ENCODE measurements around the gene IL16. TPM values are rescaled to one million over a fixed set of nuclear protein-coding genes. Genes with fewer than 3 reads are reported as not detected.
"Not testable (repeated sequence)": the region's sequence is repeated elsewhere in the genome, so short reads cannot be mapped to it uniquely, and the experiment has no call there.

Gene IL16
- total and polyA plus RNA-seq, 10 donors: 93.9 to 159 (median 128) TPM

- Histone ChIP-seq H3K27ac (no peak overlapping the region), H3K4me3 (no peak overlapping the region), H3K9me3 (no peaks in the 10 kb centered on the region), H3K27me3 (replicated peaks in 1 of 7) (peaks cover 0 to 3% (median 0%) of the 10 kb centered on the region in 7 donors), H3K36me3 (no peaks in the 10 kb centered on the region), H3K4me1 (peaks cover 0 to 7% (median under 1%) of the 10 kb centered on the region in 6 donors)
- TF ChIP-seq, protein P1, sequence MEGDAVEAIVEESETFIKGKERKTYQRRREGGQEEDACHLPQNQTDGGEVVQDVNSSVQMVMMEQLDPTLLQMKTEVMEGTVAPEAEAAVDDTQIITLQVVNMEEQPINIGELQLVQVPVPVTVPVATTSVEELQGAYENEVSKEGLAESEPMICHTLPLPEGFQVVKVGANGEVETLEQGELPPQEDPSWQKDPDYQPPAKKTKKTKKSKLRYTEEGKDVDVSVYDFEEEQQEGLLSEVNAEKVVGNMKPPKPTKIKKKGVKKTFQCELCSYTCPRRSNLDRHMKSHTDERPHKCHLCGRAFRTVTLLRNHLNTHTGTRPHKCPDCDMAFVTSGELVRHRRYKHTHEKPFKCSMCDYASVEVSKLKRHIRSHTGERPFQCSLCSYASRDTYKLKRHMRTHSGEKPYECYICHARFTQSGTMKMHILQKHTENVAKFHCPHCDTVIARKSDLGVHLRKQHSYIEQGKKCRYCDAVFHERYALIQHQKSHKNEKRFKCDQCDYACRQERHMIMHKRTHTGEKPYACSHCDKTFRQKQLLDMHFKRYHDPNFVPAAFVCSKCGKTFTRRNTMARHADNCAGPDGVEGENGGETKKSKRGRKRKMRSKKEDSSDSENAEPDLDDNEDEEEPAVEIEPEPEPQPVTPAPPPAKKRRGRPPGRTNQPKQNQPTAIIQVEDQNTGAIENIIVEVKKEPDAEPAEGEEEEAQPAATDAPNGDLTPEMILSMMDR (IDR thresholded peaks at IDR 0.05 in 8 of 11, conservative IDR thresholded peaks at IDR 0.05 in 3 of 11): peak in 8 of 11 experiments; percentile 32 to 60 (median 50)
- TF ChIP-seq POLR2AphosphoS5 (IDR thresholded peaks at IDR 0.05) (no peak), POLR2A (IDR thresholded peaks at IDR 0.05) (no peak)
- DNase-seq: no peak
- 54 to 62% (median 55%) methylated on average over 10 of the region's 10 CpGs for WGBS, 5 donors
- intact Hi-C loops (cut with DNase I; ENCODE audit: low total_unique reads): loop anchor here (10.0 kb wide), 1 partner anchor 109 kb away; no protein-coding TSS in a partner anchor
These were observed 41.1 kb upstream of the IL16 start for GRCh38 chr15:81155375-81156218.

DNA sequence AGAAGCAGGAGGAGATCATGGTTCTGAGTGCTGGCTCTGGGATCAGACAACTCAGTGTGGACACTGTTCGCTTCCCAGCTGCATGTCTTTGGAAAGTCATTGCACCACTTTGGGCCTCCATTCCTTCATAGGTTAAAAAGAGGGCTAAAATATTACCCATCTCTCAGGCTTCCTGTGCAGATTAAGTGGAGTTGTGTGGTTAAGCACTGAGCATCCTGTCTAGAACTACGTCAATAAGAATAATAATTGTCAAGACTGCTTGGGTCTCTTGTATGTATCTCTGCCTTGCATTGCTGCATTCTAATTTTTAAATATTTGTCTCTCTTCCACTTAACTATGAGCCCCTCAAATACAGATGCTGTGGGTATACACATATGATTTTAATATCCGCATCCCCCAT lies 40.4 kb upstream of the IL16 start:
- Histone ChIP-seq H3K27me3 (replicated peaks in 1 of 7) (peaks cover 0 to 9% (median 0%) of the 10 kb centered on the region in 7 donors), H3K27ac (no peak overlapping the region), H3K4me3 (no peak overlapping the region), H3K9me3 (no peaks in the 10 kb centered on the region), H3K36me3 (no peaks in the 10 kb centered on the region), H3K4me1 (peaks cover 0 to 14% (median 7%) of the 10 kb centered on the region in 6 donors)
- no peak for DNase-seq
- intact Hi-C loops (cut with DNase I; ENCODE audit: low total_unique reads): loop anchor here (10.0 kb wide), 1 partner anchor 108 kb away; no protein-coding TSS in a partner anchor
- WGBS, 5 donors: 81 to 89% (median 86%) methylated on average over 3 of the region's 3 CpGs
- TF ChIP-seq POLR2AphosphoS5 (IDR thresholded peaks at IDR 0.05) (no peak), POLR2A (IDR thresholded peaks at IDR 0.05) (no peak)
- TF ChIP-seq, protein P1 (IDR thresholded peaks at IDR 0.05 in 8 of 11, conservative IDR thresholded peaks at IDR 0.05 in 3 of 11): no peak

DNA sequence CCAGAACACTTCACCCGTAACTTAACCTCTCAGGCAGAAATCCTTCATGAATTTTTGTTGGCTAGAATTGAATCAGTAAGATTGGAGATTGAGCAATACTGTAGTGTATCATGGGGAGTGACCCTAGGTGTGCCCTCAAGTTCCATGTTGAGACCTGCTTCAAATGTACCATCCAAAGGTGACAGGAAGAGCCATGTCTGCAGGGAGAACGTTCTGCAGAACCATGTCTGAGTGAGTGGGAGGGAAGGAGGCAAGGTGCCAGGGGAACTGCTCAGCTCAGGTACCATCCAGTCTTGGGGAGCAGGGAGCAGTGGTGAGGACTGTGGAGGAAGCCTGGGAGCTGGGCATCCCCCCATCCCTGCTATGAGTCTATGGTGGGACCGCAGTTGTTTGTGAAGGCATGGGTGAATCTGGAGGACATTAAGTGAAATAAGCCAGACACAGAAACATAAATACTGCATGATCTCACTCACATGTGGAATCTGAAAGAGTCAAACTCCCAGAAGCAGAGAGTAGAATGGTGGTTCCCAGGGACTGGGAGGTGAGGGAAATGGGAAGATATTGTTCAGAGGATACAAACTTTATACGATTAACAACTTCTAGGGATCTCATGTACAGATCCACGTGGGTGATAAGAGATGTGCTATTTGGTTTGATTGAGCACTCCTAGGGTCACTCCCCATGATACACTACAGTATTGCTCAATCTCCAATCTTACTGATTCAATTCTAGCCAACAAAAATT lies 39.3 kb upstream of the IL16 start:
- Histone ChIP-seq H3K9me3 (no peaks in the 10 kb centered on the region), H3K27me3 (replicated peaks in 1 of 7) (peaks cover 0 to 17% (median 0%) of the 10 kb centered on the region in 7 donors), H3K4me1 (peaks cover 0 to 22% (median 14%) of the 10 kb centered on the region in 6 donors), H3K36me3 (no peaks in the 10 kb centered on the region), H3K27ac (no peak overlapping the region), H3K4me3 (no peak overlapping the region)
- TF ChIP-seq POLR2AphosphoS5 (IDR thresholded peaks at IDR 0.05): no peak
- no peak for TF ChIP-seq POLR2A (IDR thresholded peaks at IDR 0.05)
- TF ChIP-seq, protein P1 (IDR thresholded peaks at IDR 0.05 in 8 of 11, conservative IDR thresholded peaks at IDR 0.05 in 3 of 11): no peak
- intact Hi-C loops (cut with DNase I; ENCODE audit: low total_unique reads): loop anchor here (10.0 kb wide), 1 partner anchor 107 kb away; no protein-coding TSS in a partner anchor
- no peak for DNase-seq
- 65 to 79% (median 73%) methylated on average over 5 of the region's 5 CpGs for WGBS, 5 donors

DNA sequence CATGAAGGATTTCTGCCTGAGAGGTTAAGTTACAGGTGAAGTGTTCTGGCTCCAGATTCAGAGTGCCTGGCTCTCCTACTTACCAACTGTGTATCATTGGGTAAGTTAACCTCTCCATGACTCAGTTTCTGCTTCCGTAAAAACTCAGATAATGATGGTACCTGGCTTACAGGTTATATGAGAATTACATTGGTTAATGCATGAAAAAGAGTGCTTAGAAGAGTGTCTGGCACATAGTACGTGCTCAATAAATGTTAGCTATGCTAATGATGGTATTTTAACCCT lies 38.8 kb upstream of the IL16 start:
- Histone ChIP-seq H3K9me3 (no peaks in the 10 kb centered on the region), H3K4me1 (peaks cover 0 to 22% (median 14%) of the 10 kb centered on the region in 6 donors), H3K4me3 (no peak overlapping the region), H3K27me3 (replicated peaks in 1 of 7) (peaks cover 0 to 20% (median 0%) of the 10 kb centered on the region in 7 donors), H3K36me3 (no peaks in the 10 kb centered on the region), H3K27ac (no peak overlapping the region)
- TF ChIP-seq POLR2AphosphoS5 (IDR thresholded peaks at IDR 0.05) (no peak), POLR2A (IDR thresholded peaks at IDR 0.05) (no peak)
- TF ChIP-seq, protein P1 (IDR thresholded peaks at IDR 0.05 in 8 of 11, conservative IDR thresholded peaks at IDR 0.05 in 3 of 11): no peak
- DNase-seq: no peak
- intact Hi-C loops (cut with DNase I; ENCODE audit: low total_unique reads): loop anchor here (10.0 kb wide), 1 partner anchor 107 kb away; no protein-coding TSS in a partner anchor
- 88 to 96% (median 92%) methylated on average over 2 of the region's 2 CpGs for WGBS, 5 donors

DNA sequence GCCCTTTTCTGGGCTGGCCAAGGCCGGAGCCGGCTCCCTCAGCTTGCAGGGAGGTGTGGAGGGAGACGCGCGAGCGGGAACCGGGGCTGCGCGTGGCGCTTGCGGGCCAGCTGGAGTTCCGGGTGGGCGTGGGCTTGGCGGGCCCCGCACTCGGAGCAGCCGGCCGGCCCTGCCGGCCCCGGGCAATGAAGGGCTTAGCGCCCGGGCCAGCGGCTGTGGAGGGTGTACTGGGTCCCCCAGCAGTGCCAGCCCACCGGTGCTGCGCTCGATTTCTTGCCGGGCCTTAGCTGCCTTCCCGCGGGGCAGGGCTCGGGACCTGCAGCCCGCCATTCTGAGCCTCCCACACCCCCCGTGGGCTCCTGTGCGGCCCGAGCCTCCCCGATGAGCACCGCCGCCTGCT lies 38.1 kb upstream of the IL16 start:
- H3K9me3 ChIP-seq, H3K36me3 ChIP-seq, DNase-seq, H3K27ac ChIP-seq, H3K4me3 ChIP-seq: not testable (repeated sequence)
- H3K27me3 ChIP-seq (replicated peaks in 1 of 7): peaks cover 0 to 20% (median 0%) of the 10 kb centered on the region in 7 donors
- intact Hi-C loops (cut with DNase I; ENCODE audit: low total_unique reads): loop anchor here (10.0 kb wide), 1 partner anchor 106 kb away; no protein-coding TSS in a partner anchor
- 83 to 95% (median 90%) methylated on average over 7 to 37 of the region's 37 CpGs for WGBS, 5 donors
- H3K4me1 ChIP-seq: peaks cover 0 to 22% (median 14%) of the 10 kb centered on the region in 6 donors
